GM20000 (cell line): Measurements from ENCODE around the gene EFCC1.

Experiments used
- DNase-seq: peaks from one replicate; pipeline ENCODE4 v3.0.0; 2012; ENCODE audit warnings: low spot score
- CTCF ChIP-seq: IDR thresholded peaks from 2 replicates; pipeline ENCODE4 v1.5.1; 2012; ENCODE audit warnings: mild to moderate bottlenecking, control low read depth; ENCODE audit errors: extremely low read depth, missing control alignments

The EFCC1 gene

GRCh38 chr3:129058441-129059200, 57.5 kb downstream of the EFCC1 start:
- no peak for TF ChIP-seq CTCF
- DNase-seq = no peak

- no peak for TF ChIP-seq CTCF
- no peak for DNase-seq
Observed at GRCh38 chr3:129059311-129059958, 58.3 kb downstream of the EFCC1 start.

- no peak for DNase-seq
- TF ChIP-seq CTCF = no peak
Observed at GRCh38 chr3:129060276-129061022, 59.3 kb downstream of the EFCC1 start, which contains the start of gene GP9. TSS of gene GP9 (plus strand) at chr3:129060779. CDS start at chr3:129061740, 961 bp downstream.

- DNase-seq = no peak
- no peak for TF ChIP-seq CTCF
Observed at GRCh38 chr3:129061023-129061887, 60.2 kb downstream of the EFCC1 start.

- DNase-seq = no peak
- no peak for TF ChIP-seq CTCF
Observed at GRCh38 chr3:129061888-129062834, 61.1 kb downstream of the EFCC1 start.

- DNase-seq = no peak
- no peak for TF ChIP-seq CTCF
Observed at GRCh38 chr3:129063091-129063640, 62.1 kb downstream of the EFCC1 start.
